Measurements from ENCODE around the gene CARD10. TPM values are rescaled to one million over a fixed set of nuclear protein-coding genes. Genes with fewer than 3 reads are reported as not detected.

CARD10 gene
- total RNA-seq, 6 experiments from 2014 or later, result 9.0 to 27.8 (median 14.2) TPM

DNA sequence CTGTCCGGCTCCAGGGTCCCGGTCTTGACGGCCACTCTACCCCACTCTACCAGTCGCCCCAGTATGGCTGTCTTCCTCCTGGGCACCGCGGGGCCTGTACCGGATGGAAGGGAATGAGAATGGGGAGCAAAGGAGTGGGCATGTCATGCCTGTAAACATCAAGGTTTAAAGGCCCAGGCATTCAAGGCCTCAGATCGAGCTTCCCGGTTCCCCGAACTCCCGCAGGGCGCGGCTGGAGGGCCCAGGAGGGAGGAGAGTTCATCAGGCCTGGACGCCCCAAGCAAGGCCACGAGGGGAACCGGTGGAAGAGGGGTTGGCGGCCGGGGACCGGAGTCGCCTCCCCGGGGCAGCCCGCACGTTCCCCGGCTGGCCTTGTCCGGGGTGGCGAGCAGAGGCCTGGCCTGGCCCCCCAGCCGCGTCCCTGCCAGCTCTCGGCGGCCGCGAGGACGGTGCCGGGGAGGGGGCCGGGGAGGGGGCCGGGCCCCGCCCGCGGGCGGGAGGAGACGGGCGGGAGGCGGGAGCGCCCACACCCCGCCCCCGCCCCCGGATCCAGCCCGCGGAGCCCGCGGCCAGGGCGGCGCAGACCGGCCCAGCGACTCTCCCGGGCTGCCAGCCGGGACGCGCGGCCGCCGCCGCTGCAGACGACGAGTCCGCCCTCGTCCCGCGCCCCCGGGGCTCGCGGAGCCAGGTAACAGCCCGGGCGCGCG, 40.8 kb upstream of the CARD10 start, which contains the start of gene CDC42EP1:
Gene CDC42EP1 (plus strand): TSS at position 580 of the 707 bp plus-strand sequence. CDS start 5,870 bp downstream, outside the sequence.
- TF ChIP-seq CTCF (IDR thresholded peaks at IDR 0.05) (peak in 1 of 4 donors; percentile 6), POLR2A (IDR thresholded peaks at IDR 0.05) (peak; percentile 96)
- WGBS (ENCODE audit: insufficient coverage, low coverage, low lambda C conversion rate, missing lambda C conversion rate), result 6% methylated on average over 11 of the region's 76 CpGs
- Histone ChIP-seq H3K27me3 (no peaks in the 10 kb centered on the region), H3K9me3 (no peaks in the 10 kb centered on the region), H3K4me1 (peaks cover 0 to 64% (median 33%) of the 10 kb centered on the region in 4 donors), H3K36me3 (no peaks in the 10 kb centered on the region), H3K27ac (peak within 1 kb of the TSS; percentile 95 to 99 (median 97)), H3K4me3 (peak within 1 kb of the TSS; percentile 63 to 86 (median 84))
- intact Hi-C loops (cut with DNase I), result no loop called here
- peak; percentile 78 to 88 (median 79) for DNase-seq
- ATAC-seq, result peak; percentile 20 to 68 (median 59)

DNA sequence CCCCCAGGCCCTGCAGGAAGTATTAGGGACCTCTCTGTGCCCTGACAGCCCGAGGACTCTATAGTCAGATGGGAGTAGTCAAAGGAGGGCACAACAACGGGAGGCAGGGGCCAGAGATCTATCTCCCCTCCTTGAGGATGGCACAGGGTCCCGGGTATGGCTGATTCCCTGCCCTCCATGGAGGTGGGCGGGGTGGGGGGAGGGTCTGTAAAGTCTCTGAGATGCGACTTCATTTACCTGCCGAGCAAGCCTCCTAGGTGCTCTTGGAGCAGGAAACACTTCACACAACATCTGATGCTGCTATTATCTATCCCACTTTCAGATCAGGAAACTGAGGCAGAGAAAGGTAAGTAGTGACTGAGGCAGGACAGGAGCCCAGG, 40.3 kb upstream of the CARD10 start:
- DNase-seq, result no peak
- H3K4me3 ChIP-seq, result peak overlapping the region; percentile 38 to 84 (median 48)
- H3K9me3 ChIP-seq, result no peaks in the 10 kb centered on the region
- peaks cover 0 to 59% (median 30%) of the 10 kb centered on the region in 4 donors for H3K4me1 ChIP-seq
- TF ChIP-seq POLR2A (IDR thresholded peaks at IDR 0.05) (no peak), CTCF (IDR thresholded peaks at IDR 0.05) (no peak)
- 0% methylated on average over 1 of the region's 6 CpGs for WGBS (ENCODE audit: insufficient coverage, low coverage, low lambda C conversion rate, missing lambda C conversion rate)
- H3K27me3 ChIP-seq, result no peaks in the 10 kb centered on the region
- ATAC-seq, result no peak
- peak overlapping the region; percentile 95 to 99 (median 95) for H3K27ac ChIP-seq
- intact Hi-C loops (cut with DNase I), result no loop called here
- no peaks in the 10 kb centered on the region for H3K36me3 ChIP-seq

- no peaks in the 10 kb centered on the region for H3K27me3 ChIP-seq
- no peak overlapping the region for H3K4me3 ChIP-seq
- no peak for TF ChIP-seq POLR2A (IDR thresholded peaks at IDR 0.05)
- TF ChIP-seq CTCF (IDR thresholded peaks at IDR 0.05), result no peak
- H3K27ac ChIP-seq, result peak overlapping the region; percentile 50 to 99 (median 95)
- DNase-seq (no peak), ATAC-seq (no peak)
- WGBS (ENCODE audit: insufficient coverage, low coverage, low lambda C conversion rate, missing lambda C conversion rate), result 22% methylated on average over 2 of the region's 7 CpGs
- peaks cover 0 to 52% (median 27%) of the 10 kb centered on the region in 4 donors for H3K4me1 ChIP-seq
- intact Hi-C loops (cut with DNase I), result no loop called here
- no peaks in the 10 kb centered on the region for H3K36me3 ChIP-seq
- no peaks in the 10 kb centered on the region for H3K9me3 ChIP-seq
These were observed 39.6 kb upstream of the CARD10 start for GRCh38 chr22:37558815-37559214.

GRCh38 chr22:37557321-37558001, 38.2 kb upstream of the CARD10 start:
- intact Hi-C loops (cut with DNase I), result no loop called here
- peak; percentile 47 to 71 (median 58) for ATAC-seq
- 24% methylated on average over 3 of the region's 7 CpGs for WGBS (ENCODE audit: insufficient coverage, low coverage, low lambda C conversion rate, missing lambda C conversion rate)
- Histone ChIP-seq H3K36me3 (no peaks in the 10 kb centered on the region), H3K4me3 (no peak overlapping the region), H3K27ac (peak overlapping the region; percentile 50 to 99 (median 95)), H3K27me3 (no peaks in the 10 kb centered on the region), H3K4me1 (peaks cover 0 to 38% (median 21%) of the 10 kb centered on the region in 4 donors), H3K9me3 (no peaks in the 10 kb centered on the region)
- DNase-seq, result peak in 1 of 3 donors; percentile 78
- TF ChIP-seq POLR2A (IDR thresholded peaks at IDR 0.05) (peak; percentile 85), CTCF (IDR thresholded peaks at IDR 0.05) (no peak)
